ENCODE results near the gene FUCA1.

DNA sequence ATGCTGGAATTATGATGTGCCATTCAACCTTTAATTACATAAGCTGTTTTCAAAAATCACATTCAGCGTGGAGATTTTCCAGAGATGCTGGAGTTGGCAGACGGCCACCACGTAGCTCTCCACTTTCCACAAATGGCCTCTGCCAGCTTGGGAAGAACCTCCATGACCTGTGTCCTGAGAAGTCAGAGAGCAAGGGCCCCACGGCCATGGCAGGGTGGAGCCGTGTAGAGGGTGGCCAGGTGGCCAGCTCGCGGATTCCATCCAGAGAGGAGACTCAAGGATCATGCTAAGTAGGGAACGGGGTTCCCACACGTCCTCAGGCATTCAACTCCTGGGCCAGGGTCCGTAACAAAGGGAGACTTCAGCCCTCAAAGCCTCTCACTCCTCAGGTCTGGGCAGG, 66.2 kb downstream of the FUCA1 start:
- TF ChIP-seq, protein P1, sequence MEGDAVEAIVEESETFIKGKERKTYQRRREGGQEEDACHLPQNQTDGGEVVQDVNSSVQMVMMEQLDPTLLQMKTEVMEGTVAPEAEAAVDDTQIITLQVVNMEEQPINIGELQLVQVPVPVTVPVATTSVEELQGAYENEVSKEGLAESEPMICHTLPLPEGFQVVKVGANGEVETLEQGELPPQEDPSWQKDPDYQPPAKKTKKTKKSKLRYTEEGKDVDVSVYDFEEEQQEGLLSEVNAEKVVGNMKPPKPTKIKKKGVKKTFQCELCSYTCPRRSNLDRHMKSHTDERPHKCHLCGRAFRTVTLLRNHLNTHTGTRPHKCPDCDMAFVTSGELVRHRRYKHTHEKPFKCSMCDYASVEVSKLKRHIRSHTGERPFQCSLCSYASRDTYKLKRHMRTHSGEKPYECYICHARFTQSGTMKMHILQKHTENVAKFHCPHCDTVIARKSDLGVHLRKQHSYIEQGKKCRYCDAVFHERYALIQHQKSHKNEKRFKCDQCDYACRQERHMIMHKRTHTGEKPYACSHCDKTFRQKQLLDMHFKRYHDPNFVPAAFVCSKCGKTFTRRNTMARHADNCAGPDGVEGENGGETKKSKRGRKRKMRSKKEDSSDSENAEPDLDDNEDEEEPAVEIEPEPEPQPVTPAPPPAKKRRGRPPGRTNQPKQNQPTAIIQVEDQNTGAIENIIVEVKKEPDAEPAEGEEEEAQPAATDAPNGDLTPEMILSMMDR (IDR thresholded peaks at IDR 0.05): no peak
- TF ChIP-seq POLR2A (IDR thresholded peaks at IDR 0.05): no peak
